IMR-90 (cell line): ENCODE measurements around the gene MAP2K6. TPM values are rescaled to one million over a fixed set of nuclear protein-coding genes. Genes with fewer than 3 reads are reported as not detected.

ENCODE experiments used
- ATAC-seq: fragments of 200-7000 bp; cut with Tn5 transposase; 2 replicates; pipeline ENCODE4 v1.9.1; 2020; ENCODE audit warnings: low read depth, mild to moderate bottlenecking, moderate library complexity
- BruUV-seq: library from RNA; stranded (reverse); fragments of 400-500 nt; replicated peaks from 2 replicates; lab custom pipeline; 2021; lab: Mats Ljungman, UMichigan
- CTCF ChIA-PET: fragments of 300-600 bp; formaldehyde crosslinking; extraction: SDS; loops from one replicate; lab custom pipeline; 2021; ENCODE audit warnings: antibody characterized with exemption; lab: Yijun Ruan, JAX
- POLR2A ChIA-PET: fragments of 300-600 bp; sonication (Branson Sonifier 250); formaldehyde crosslinking; loops from one replicate; lab custom pipeline; 2022; ENCODE audit warnings: antibody characterized with exemption; ENCODE audit not compliant: unreplicated experiment; lab: Charles Lee
- DNase-seq: peaks from one replicate; pipeline ENCODE4 v3.0.0; 2013
- H2AFZ ChIP-seq: replicated peaks from 2 replicates; pipeline ENCODE3; 2013; ENCODE audit warnings: low read length, mild to moderate bottlenecking; ENCODE audit not compliant: poor library complexity
- H2AK5ac ChIP-seq: 2 replicates; pipeline ENCODE4 v1.6.1; 2013; ENCODE audit warnings: low read depth, low read length, inconsistent platforms
- H2AK9ac ChIP-seq: replicated peaks from 2 replicates; pipeline ENCODE3; 2013; ENCODE audit warnings: mild to moderate bottlenecking, low read depth, low read length, moderate library complexity; ENCODE audit not compliant: poor library complexity
- H2BK120ac ChIP-seq: 2 replicates; pipeline ENCODE4 v1.6.1; 2013; ENCODE audit warnings: low read depth, low read length, inconsistent platforms
- H2BK15ac ChIP-seq: 3 replicates; pipeline ENCODE4 v1.6.1; 2013; ENCODE audit warnings: low read depth, low read length, inconsistent platforms
- H2BK20ac ChIP-seq: 2 replicates; pipeline ENCODE4 v1.6.1; 2013; ENCODE audit warnings: low read depth, mild to moderate bottlenecking, inconsistent platforms, low read length, moderate library complexity
- H2BK5ac ChIP-seq: 2 replicates; pipeline ENCODE4 v1.6.1; 2013; ENCODE audit warnings: mild to moderate bottlenecking, low read depth, low read length, inconsistent platforms; ENCODE audit not compliant: poor library complexity, severe bottlenecking
- H3K14ac ChIP-seq: replicated peaks from 2 replicates; pipeline ENCODE4 v1.6.1; 2013; ENCODE audit warnings: low read depth, low read length, inconsistent platforms
- H3K18ac ChIP-seq: 2 replicates; pipeline ENCODE4 v1.6.1; 2013; ENCODE audit warnings: low read depth, low read length, control low read depth
- H3K23ac ChIP-seq: 2 replicates; pipeline ENCODE4 v1.6.1; 2013; ENCODE audit warnings: low read depth, low read length, inconsistent platforms
- H3K27ac ChIP-seq: 2 replicates; pipeline ENCODE4 v1.5.1; 2013; ENCODE audit warnings: mild to moderate bottlenecking, control low read depth, low read length; ENCODE audit not compliant: insufficient read depth
- H3K27me3 ChIP-seq: 2 replicates; pipeline ENCODE4 v1.6.1; 2013; ENCODE audit warnings: low read length; ENCODE audit not compliant: control insufficient read depth, insufficient read depth
- H3K36me3 ChIP-seq: 2 replicates; pipeline ENCODE4 v1.6.1; 2013; ENCODE audit warnings: low read length, mixed read lengths; ENCODE audit not compliant: control insufficient read depth, insufficient read depth
- H3K4ac ChIP-seq: 2 replicates; pipeline ENCODE4 v1.6.1; 2013; ENCODE audit warnings: low read depth, low read length, inconsistent platforms
- H3K4me1 ChIP-seq: 2 replicates; pipeline ENCODE4 v1.6.1; 2013; ENCODE audit warnings: low read length, mixed read lengths; ENCODE audit not compliant: control insufficient read depth, insufficient read depth
- H3K4me2 ChIP-seq: 2 replicates; pipeline ENCODE4 v1.6.1; 2013; ENCODE audit warnings: low read depth, mild to moderate bottlenecking, control low read depth, low read length, moderate library complexity
- H3K4me3 ChIP-seq: 2 replicates; pipeline ENCODE4 v1.5.1; 2013; ENCODE audit warnings: low read depth, mild to moderate bottlenecking, control low read depth, low read length, moderate library complexity; ENCODE audit not compliant: insufficient read depth
- H3K56ac ChIP-seq: 2 replicates; pipeline ENCODE4 v1.6.1; 2013; ENCODE audit warnings: low read length, inconsistent platforms; ENCODE audit not compliant: insufficient read depth; ENCODE audit errors: extremely low read depth
- H3K79me1 ChIP-seq, 2 experiments: 2 replicates each; pipeline ENCODE4 v1.6.1; 2013; ENCODE audit warnings: low read length in 2 of 2, inconsistent platforms in 1 of 2, low read depth in 1 of 2
- H3K9ac ChIP-seq: 2 replicates; pipeline ENCODE4 v1.6.1; 2013; ENCODE audit warnings: low read depth, low read length, control low read depth
- H3K9me1 ChIP-seq: 2 replicates; pipeline ENCODE4 v1.6.1; 2013; ENCODE audit warnings: low read length, inconsistent platforms; ENCODE audit not compliant: insufficient read depth
- H3K9me3 ChIP-seq: 2 replicates; pipeline ENCODE4 v1.6.1; 2013; ENCODE audit warnings: low read length; ENCODE audit not compliant: control insufficient read depth, insufficient read depth
- H4K20me1 ChIP-seq: 2 replicates; pipeline ENCODE4 v1.6.1; 2013; ENCODE audit warnings: low read length, inconsistent platforms; ENCODE audit not compliant: insufficient read depth
- H4K5ac ChIP-seq: 2 replicates; pipeline ENCODE4 v1.6.1; 2013; ENCODE audit warnings: mild to moderate bottlenecking, low read depth, low read length, control low read depth
- H4K8ac ChIP-seq, 2 experiments: 2 replicates each; pipeline ENCODE4 v1.6.1; 2013; ENCODE audit warnings: low read depth in 2 of 2, low read length in 2 of 2, control low read depth in 1 of 2, inconsistent platforms in 1 of 2
- H4K91ac ChIP-seq: 2 replicates; pipeline ENCODE4 v1.6.1; 2013; ENCODE audit warnings: low read depth, low read length, inconsistent platforms; ENCODE audit not compliant: insufficient read depth
- BHLHE40 ChIP-seq: fragments of 150-350 bp; IDR thresholded peaks from 2 replicates; pipeline ENCODE4 v1.6.1; 2016; ENCODE audit warnings: mild to moderate bottlenecking, low read depth, low read length
- FOS ChIP-seq: fragments of 150-350 bp; IDR thresholded peaks from 2 replicates; pipeline ENCODE4 v1.6.1; 2016; ENCODE audit warnings: low read depth, low read length
- NFE2L2 ChIP-seq: fragments of 150-350 bp; IDR thresholded peaks from 2 replicates; pipeline ENCODE4 v1.6.1; 2016; ENCODE audit warnings: low read depth, mild to moderate bottlenecking, low read length
- RAD21 ChIP-seq: IDR thresholded peaks from 2 replicates; pipeline ENCODE4 v1.6.1; 2012; ENCODE audit warnings: low read length, improper control_type of control experiment
- RCOR1 ChIP-seq: IDR thresholded peaks from 2 replicates; pipeline ENCODE4 v1.6.1; 2012; ENCODE audit warnings: mild to moderate bottlenecking, low read length, improper control_type of control experiment; ENCODE audit not compliant: insufficient replicate concordance
- WGBS, 2 experiments: methylation state at CpG; one replicate each; pipeline versions ENCODE4 v1.1.5 to v1.1.7; 2013; ENCODE audit warnings: missing lambda C conversion rate in 2 of 2; ENCODE audit not compliant: insufficient read length in 1 of 2; ENCODE audit errors: extremely low coverage in 2 of 2; 5-methylcytosine and 5-hydroxymethylcytosine counted together
- dilution Hi-C: fragments of 300-500 bp; cut with HindIII; formaldehyde crosslinking; loops from one replicate; pipeline ENCODE4 v1.14.3; 2018; ENCODE audit warnings: low sequenced_read_pairs; ENCODE audit not compliant: unreplicated experiment
- in situ Hi-C: fragments of 300-500 bp; cut with MboI; formaldehyde crosslinking; loops from 3 replicates; pipeline ENCODE4 v1.14.3; 2019; ENCODE audit warnings: low sequenced_read_pairs, inconsistent platforms, mixed read lengths
- intact Hi-C: fragments of 100-400 bp; cut with micrococcal nuclease; formaldehyde crosslinking; loops from 2 replicates; pipeline ENCODE4 v1.10.0; 2022
- polyA plus RNA-seq, 3 experiments: library from polyadenylated mRNA; depleted of rRNA; stranded (reverse); fragments of >200 nt; gene quantifications; 2 replicates each; pipeline ENCODE4 v1.2.3, GENCODE V29; 2012; ENCODE audit warnings: low replicate concordance in 1 of 3
- total RNA-seq: library from RNA; depleted of rRNA; stranded (reverse); fragments of >200 nt; gene quantifications from 2 replicates; pipeline ENCODE4 v1.2.3, GENCODE V29; 2012

The MAP2K6 gene
- total and polyA plus RNA-seq, 2 of the 4 experiments (the other 2 are of a cell fraction): 2.4 to 5.7 TPM

DNA sequence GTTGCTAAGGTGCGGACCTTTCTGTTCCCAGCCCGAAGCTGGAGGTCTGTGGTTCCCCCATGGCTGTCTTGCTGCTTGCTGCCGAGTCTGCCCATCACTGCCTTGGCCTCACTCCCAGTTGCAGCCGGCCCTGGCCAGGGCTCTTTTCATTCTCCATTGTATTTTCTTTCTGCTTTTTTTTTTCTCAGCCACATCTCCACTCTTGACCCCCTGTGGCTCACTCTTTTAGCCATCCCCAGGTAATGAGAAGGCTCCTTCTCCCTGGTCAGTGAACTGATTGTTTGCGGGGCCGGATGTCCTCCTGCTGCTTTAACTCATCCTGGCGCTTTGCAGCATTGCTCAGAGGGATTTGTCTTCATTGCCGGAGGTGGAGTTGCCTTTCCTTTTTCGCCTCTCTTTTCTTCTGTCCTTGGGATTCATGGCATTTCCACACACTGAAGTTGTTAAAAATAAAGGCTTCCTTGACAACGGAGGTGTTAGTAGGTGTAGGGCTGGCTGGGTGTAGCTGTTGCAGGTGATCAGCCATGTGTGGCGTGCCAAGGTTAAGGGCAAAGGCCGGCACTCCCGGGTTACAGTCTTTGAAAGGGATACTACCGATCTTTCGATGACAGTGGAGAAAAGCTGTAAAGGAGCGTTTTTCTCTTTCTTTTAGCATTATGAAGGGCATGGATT lies 34.1 kb downstream of the MAP2K6 start:
- no peak overlapping the region for H2BK15ac ChIP-seq
- no peak overlapping the region for H3K23ac ChIP-seq
- H3K9ac ChIP-seq: no peak overlapping the region
- no peak overlapping the region for H3K56ac ChIP-seq
- no peak overlapping the region for H2BK5ac ChIP-seq
- peak overlapping the region; percentile 22; the same call in 1 of the 2 replicates for H3K4me2 ChIP-seq
- no peak overlapping the region for H3K14ac ChIP-seq
- ATAC-seq: no peak; the same call in 1 of the 2 replicates
- H3K79me1 ChIP-seq: no peaks in the 10 kb centered on the region
- H3K36me3 ChIP-seq: no peaks in the 10 kb centered on the region
- POLR2A ChIA-PET: no interaction called here
- H4K91ac ChIP-seq: no peak overlapping the region
- H2AK9ac ChIP-seq: no peak overlapping the region
- no peak overlapping the region for H3K4me3 ChIP-seq
- no TSS peak for BruUV-seq
- WGBS, 2 experiments: 20% methylated on average over 1 of the region's 16 CpGs; no CpG with 5 or more reads in 1 of the 2 experiments
- dilution Hi-C loops: no loop called here
- H4K5ac ChIP-seq: no peak overlapping the region; the same call in 1 of the 2 replicates
- no peak overlapping the region for H2BK20ac ChIP-seq
- no peak overlapping the region for H4K8ac ChIP-seq
- in situ Hi-C loops: no loop called here
- no peaks in the 10 kb centered on the region for H3K27me3 ChIP-seq
- TF ChIP-seq NFE2L2 (no peak), RAD21 (no peak), RCOR1 (no peak), FOS (no peak), BHLHE40 (no peak)
- H4K20me1 ChIP-seq: no peaks in the 10 kb centered on the region
- CTCF ChIA-PET: interaction anchor here (0.7 to 0.8 kb wide), 2 partner anchors 19 to 977 kb away, joined by 3 to 4 read pairs; no protein-coding TSS in a partner anchor
- no peak overlapping the region for H2BK120ac ChIP-seq
- intact Hi-C loops: no loop called here
- H2AFZ ChIP-seq: peak overlapping the region; percentile 40
- H3K27ac ChIP-seq: no peak overlapping the region
- DNase-seq: no peak
- H3K9me1 ChIP-seq: no peaks in the 10 kb centered on the region
- H3K18ac ChIP-seq: no peak overlapping the region; the same call in 1 of the 2 replicates
- no peaks in the 10 kb centered on the region for H3K9me3 ChIP-seq
- H3K4me1 ChIP-seq: peaks cover 4% of the 10 kb centered on the region; the same call in 1 of the 2 replicates
- H3K4ac ChIP-seq: no peak overlapping the region
- no peak overlapping the region for H2AK5ac ChIP-seq
